Mammary microvascular endothelial cell (primary cell): ENCODE data around the gene GPR143. TPM values are rescaled to one million over a fixed set of nuclear protein-coding genes. Genes with fewer than 3 reads are reported as not detected.

Experiments
- total RNA-seq: library from RNA; depleted of rRNA; stranded (reverse); fragments of >200 nt; gene quantifications from 2 replicates; pipeline ENCODE4 v1.2.3, GENCODE V29; 2015

GPR143 gene
- 1.1 and 1.9 TPM in 2 replicates for total RNA-seq

DNA sequence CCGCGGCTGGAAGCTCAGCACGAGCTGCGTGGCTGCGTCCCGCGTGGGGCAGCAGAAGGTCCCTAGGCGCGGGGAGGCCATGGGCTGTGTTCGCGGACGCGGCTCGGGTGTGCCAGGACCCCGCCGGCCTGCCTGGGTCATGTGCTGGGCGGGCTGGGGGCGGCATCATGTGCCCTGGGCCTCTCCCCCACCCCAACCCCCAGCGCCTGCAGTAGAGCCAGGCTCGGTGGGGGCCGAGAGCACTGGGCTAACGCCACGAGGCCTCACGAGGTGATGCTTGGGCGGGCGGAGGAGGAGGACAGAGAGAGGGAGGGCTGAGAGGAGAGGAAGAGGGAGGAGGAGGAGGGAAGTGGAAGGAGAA lies at the start of gene GPR143:
Gene GPR143, minus strand, starts transcription at position 111 of the 361 bp plus-strand sequence. Its CDS starts 30 bp downstream, at position 81.

DNA sequence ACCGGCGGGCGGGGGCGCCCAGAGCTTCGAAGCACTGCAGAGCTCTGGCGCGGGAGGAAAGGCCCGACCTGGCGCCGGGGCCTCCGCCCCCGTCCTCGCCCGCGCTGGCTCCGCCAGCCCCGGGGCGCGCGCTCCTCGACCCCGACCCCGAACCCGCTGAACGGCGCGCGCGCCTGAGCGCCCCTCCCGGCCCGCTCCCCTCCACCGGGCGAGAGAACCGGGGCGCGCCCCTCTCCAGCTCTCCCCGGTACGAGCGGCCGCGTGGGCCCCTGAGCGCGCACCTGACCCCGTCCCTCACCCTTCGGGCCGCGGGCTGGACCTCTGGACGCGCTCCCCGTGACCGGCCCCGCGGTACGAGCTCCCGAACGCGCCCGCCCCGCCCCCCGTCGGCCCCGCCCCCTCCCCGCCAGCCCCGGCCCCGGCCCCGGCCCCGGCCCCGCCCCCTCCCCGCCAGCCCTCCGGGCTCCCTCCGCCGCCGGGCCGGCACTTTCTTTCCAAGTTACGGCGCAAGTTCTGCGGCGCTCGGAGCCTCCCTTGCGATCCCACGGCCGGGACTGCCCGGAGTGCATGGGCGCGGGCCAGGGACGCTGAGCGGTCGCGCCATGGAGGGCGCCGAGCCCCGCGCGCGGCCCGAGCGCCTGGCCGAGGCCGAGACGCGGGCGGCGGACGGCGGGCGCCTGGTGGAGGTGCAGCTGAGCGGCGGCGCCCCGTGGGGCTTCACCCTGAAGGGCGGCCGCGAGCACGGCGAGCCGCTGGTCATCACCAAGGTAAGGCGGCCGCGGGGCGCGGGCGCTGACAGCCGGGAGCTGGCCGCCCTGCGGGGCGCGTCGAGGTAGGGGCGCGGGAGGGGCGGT lies 20.5 kb upstream of the GPR143 start, which contains the start of gene SHROOM2:
Gene SHROOM2, plus strand, starts transcription at position 486 of the 854 bp plus-strand sequence. Its CDS starts 117 bp downstream, at position 603.

Other genes starting within 250 kb of the GPR143 start
- gene SHROOM2, start 20.6 kb upstream of the GPR143 start, total RNA-seq, result 4.4 and 5.1 TPM in 2 replicates
- gene CLDN34, start 201.5 kb upstream of the GPR143 start, total RNA-seq, result 1.3 TPM in 1 of 2 replicates, not detected in the other